Astrocyte (in vitro differentiated cells and primary cell): ENCODE data around the gene CR2. TPM values are rescaled to one million over a fixed set of nuclear protein-coding genes. Genes with fewer than 3 reads are reported as not detected.

ENCODE experiments used
- DNase-seq: peaks from one replicate; pipeline ENCODE4 v3.0.0-alpha.2; 2010; ENCODE audit warnings: low read depth
- FAIRE-seq: peaks from 2 replicates; lab custom pipeline; 2011; peaks lifted over from hg19 to GRCh38; lab: Jason Lieb, UNC
- H2AFZ ChIP-seq: 2 replicates; pipeline ENCODE4 v1.6.0; 2012; ENCODE audit warnings: low read depth, low read length, inconsistent platforms
- H3K27ac ChIP-seq: 2 replicates; pipeline ENCODE4 v1.5.1; 2011; ENCODE audit warnings: low read depth, low read length, inconsistent platforms
- H3K27me3 ChIP-seq: 2 replicates; pipeline ENCODE4 v1.6.0; 2011; ENCODE audit warnings: low read length, inconsistent platforms; ENCODE audit not compliant: insufficient read depth
- H3K36me3 ChIP-seq: 2 replicates; pipeline ENCODE4 v1.5.1; 2011; ENCODE audit warnings: low read length, inconsistent platforms; ENCODE audit not compliant: insufficient read depth
- H3K4me1 ChIP-seq: 2 replicates; pipeline ENCODE4 v1.5.1; 2011; ENCODE audit warnings: low read length, inconsistent platforms; ENCODE audit not compliant: insufficient read depth
- H3K4me2 ChIP-seq: 2 replicates; pipeline ENCODE4 v1.6.0; 2012; ENCODE audit warnings: low read length, inconsistent platforms
- H3K4me3 ChIP-seq: 2 replicates; pipeline ENCODE4 v1.5.1; 2011; ENCODE audit warnings: low read depth, mild to moderate bottlenecking, low read length, inconsistent platforms; ENCODE audit not compliant: insufficient read depth
- H3K79me2 ChIP-seq: 2 replicates; pipeline ENCODE4 v1.6.0; 2012; ENCODE audit warnings: mild to moderate bottlenecking, low read length, inconsistent platforms; ENCODE audit not compliant: insufficient read depth
- H3K9ac ChIP-seq: 2 replicates; pipeline ENCODE4 v1.6.0; 2012; ENCODE audit warnings: mild to moderate bottlenecking, low read length, inconsistent platforms
- H3K9me3 ChIP-seq: 2 replicates; pipeline ENCODE4 v1.5.1; 2012; ENCODE audit warnings: low read depth, mild to moderate bottlenecking, low read length, inconsistent platforms; ENCODE audit not compliant: insufficient read depth
- H4K20me1 ChIP-seq: 2 replicates; pipeline ENCODE4 v1.6.0; 2012; ENCODE audit warnings: low read length, inconsistent platforms; ENCODE audit not compliant: insufficient read depth
- H3K27ac Mint-ChIP-seq: one replicate; pipeline ENCODE4 v1.8.0; 2021; ENCODE audit warnings: mild to moderate bottlenecking, mixed read lengths; ENCODE audit not compliant: unreplicated experiment
- H3K27me3 Mint-ChIP-seq: one replicate; pipeline ENCODE4 v1.8.0; 2021; ENCODE audit warnings: low read depth, mixed read lengths; ENCODE audit not compliant: unreplicated experiment
- H3K36me3 Mint-ChIP-seq: one replicate; pipeline ENCODE4 v1.8.0; 2021; ENCODE audit warnings: low read depth, mixed read lengths; ENCODE audit not compliant: unreplicated experiment
- H3K4me1 Mint-ChIP-seq: one replicate; pipeline ENCODE4 v1.8.0; 2021; ENCODE audit warnings: low read depth, mixed read lengths; ENCODE audit not compliant: unreplicated experiment
- H3K4me3 Mint-ChIP-seq: one replicate; pipeline ENCODE4 v1.8.0; 2021; ENCODE audit warnings: mild to moderate bottlenecking, moderate library complexity, mixed read lengths; ENCODE audit not compliant: unreplicated experiment
- H3K9me3 Mint-ChIP-seq: one replicate; pipeline ENCODE4 v1.8.0; 2021; ENCODE audit warnings: mild to moderate bottlenecking, mixed read lengths; ENCODE audit not compliant: unreplicated experiment
- CTCF ChIP-seq: IDR thresholded peaks from 2 replicates; pipeline ENCODE4 v1.5.1; 2011; ENCODE audit warnings: low read depth, mild to moderate bottlenecking, inconsistent platforms, low read length, moderate library complexity; ENCODE audit not compliant: insufficient read depth
- EZH2 ChIP-seq: IDR thresholded peaks from 2 replicates; pipeline ENCODE4 v1.6.1; 2012; ENCODE audit warnings: mild to moderate bottlenecking, low read length, inconsistent platforms; ENCODE audit not compliant: insufficient read depth
- total RNA-seq: library from RNA; stranded (reverse); gene quantifications from 2 replicates; pipeline ENCODE4 v1.2.1, GENCODE V29; 2021

Gene CR2
- total RNA-seq, 1 donor from 2014 or later, result 0.09 TPM

GRCh38 chr1:207414606-207415108 lies 39.5 kb upstream of the CR2 start:
- Histone ChIP-seq H3K9me3 (no peaks in the 10 kb centered on the region), H2AFZ (no peak overlapping the region), H4K20me1 (no peaks in the 10 kb centered on the region), H3K4me1 (no peaks in the 10 kb centered on the region), H3K79me2 (no peaks in the 10 kb centered on the region), H3K4me2 (no peak overlapping the region), H3K36me3 (no peaks in the 10 kb centered on the region), H3K27me3 (peaks cover 3% of the 10 kb centered on the region), H3K9ac (no peak overlapping the region), H3K4me3 (no peak overlapping the region), H3K27ac (no peak overlapping the region)
- H3K27ac Mint-ChIP-seq, result no peak overlapping the region
- no peaks in the 10 kb centered on the region for H3K4me1 Mint-ChIP-seq
- FAIRE-seq (no peak), DNase-seq (no peak)
- peaks cover 4% of the 10 kb centered on the region for H3K27me3 Mint-ChIP-seq
- TF ChIP-seq CTCF, result no peak
- no peak for TF ChIP-seq EZH2
- H3K9me3 Mint-ChIP-seq, result peaks cover 2% of the 10 kb centered on the region
- no peak overlapping the region for H3K4me3 Mint-ChIP-seq
- no peaks in the 10 kb centered on the region for H3K36me3 Mint-ChIP-seq

GRCh38 chr1:207417076-207417475 lies 37.1 kb upstream of the CR2 start:
- H3K36me3 Mint-ChIP-seq, result no peaks in the 10 kb centered on the region
- H3K9me3 ChIP-seq, result no peaks in the 10 kb centered on the region
- no peaks in the 10 kb centered on the region for H4K20me1 ChIP-seq
- TF ChIP-seq CTCF (no peak), EZH2 (no peak)
- no peak overlapping the region for H3K9ac ChIP-seq
- no peak overlapping the region for H3K27ac Mint-ChIP-seq
- no peak overlapping the region for H3K4me3 Mint-ChIP-seq
- H3K27me3 ChIP-seq, result peaks cover 3% of the 10 kb centered on the region
- H3K36me3 ChIP-seq, result no peaks in the 10 kb centered on the region
- no peak overlapping the region for H3K27ac ChIP-seq
- H3K4me2 ChIP-seq, result no peak overlapping the region
- DNase-seq (no peak), FAIRE-seq (no peak)
- peaks cover 10% of the 10 kb centered on the region for H3K9me3 Mint-ChIP-seq
- H3K79me2 ChIP-seq, result no peaks in the 10 kb centered on the region
- H3K4me1 Mint-ChIP-seq, result no peaks in the 10 kb centered on the region
- H3K27me3 Mint-ChIP-seq, result peaks cover 4% of the 10 kb centered on the region
- H3K4me3 ChIP-seq, result no peak overlapping the region
- H3K4me1 ChIP-seq, result no peaks in the 10 kb centered on the region
- no peak overlapping the region for H2AFZ ChIP-seq

GRCh38 chr1:207418351-207418750 lies 35.8 kb upstream of the CR2 start:
- Histone ChIP-seq H3K36me3 (no peaks in the 10 kb centered on the region), H3K4me3 (no peak overlapping the region), H3K27me3 (peaks cover 3% of the 10 kb centered on the region), H3K4me1 (no peaks in the 10 kb centered on the region), H3K27ac (no peak overlapping the region), H4K20me1 (no peaks in the 10 kb centered on the region), H3K9ac (no peak overlapping the region), H3K9me3 (no peaks in the 10 kb centered on the region), H2AFZ (no peak overlapping the region), H3K4me2 (no peak overlapping the region), H3K79me2 (no peaks in the 10 kb centered on the region)
- no peak overlapping the region for H3K4me3 Mint-ChIP-seq
- no peaks in the 10 kb centered on the region for H3K36me3 Mint-ChIP-seq
- FAIRE-seq (no peak), DNase-seq (no peak)
- TF ChIP-seq CTCF (no peak), EZH2 (no peak)
- H3K4me1 Mint-ChIP-seq, result no peaks in the 10 kb centered on the region
- H3K27ac Mint-ChIP-seq, result no peak overlapping the region
- H3K27me3 Mint-ChIP-seq, result peaks cover 4% of the 10 kb centered on the region
- peaks cover 8% of the 10 kb centered on the region for H3K9me3 Mint-ChIP-seq
